Left ventricle myocardium inferior (tissue), 1 donor: ENCODE results near the gene FUS. TPM values are rescaled to one million over a fixed set of nuclear protein-coding genes. Genes with fewer than 3 reads are reported as not detected.
A peak's percentile ranks its signal among the peaks of the same experiment; 100 is the strongest.
"Not testable (repeated sequence)": the region's sequence is repeated elsewhere in the genome, so short reads cannot be mapped to it uniquely, and the experiment has no call there.

Source experiments
- DNase-seq: peaks from one replicate; pipeline ENCODE4 v3.0.0-alpha.2; 2020
- H3K27ac ChIP-seq: fragments of 200-600 bp; replicated peaks from 2 replicates; pipeline ENCODE4 v1.8.0; 2021
- H3K27me3 ChIP-seq: fragments of 200-600 bp; 2 replicates; pipeline ENCODE4 v1.8.0; 2021; ENCODE audit warnings: low read depth
- H3K36me3 ChIP-seq: fragments of 200-600 bp; 2 replicates; pipeline ENCODE4 v1.8.0; 2021
- H3K4me1 ChIP-seq: fragments of 200-600 bp; 2 replicates; pipeline ENCODE4 v1.8.0; 2021
- H3K4me3 ChIP-seq: fragments of 200-600 bp; 2 replicates; pipeline ENCODE4 v1.8.0; 2021; ENCODE audit warnings: mild to moderate bottlenecking, moderate library complexity
- H3K9me3 ChIP-seq: fragments of 200-600 bp; replicated peaks from 2 replicates; pipeline ENCODE4 v1.8.0; 2021
- intact Hi-C: fragments of 100-400 bp; cut with micrococcal nuclease; formaldehyde crosslinking; loops from one replicate; pipeline ENCODE4 v1.11.0; 2022
- total RNA-seq: library from RNA; stranded (reverse); fragmentation: NEBNext Ultra II Directional; extraction: Animal tissue kit (Norgen Biotek cat#: 25700); gene quantifications from one replicate; pipeline ENCODE4 v1.2.1, GENCODE V29; 2021
- TF ChIP-seq, protein P1 (sequence below): fragments of 200-600 bp; IDR thresholded peaks from 2 replicates; pipeline ENCODE4 v1.8.0; 2021; ENCODE audit warnings: antibody characterized with exemption, mild to moderate bottlenecking, borderline replicate concordance
- donor health status: DM: no; HTN: yes; CAD: no; lungs with severe emphysema.

Gene FUS
- total RNA-seq, 1 donor from 2014 or later = 96.9 TPM

GRCh38 chr16:31136287-31136662, 43.7 kb upstream of the FUS start:
- intact Hi-C loops = no loop called here
- peaks cover 21% of the 10 kb centered on the region for H3K36me3 ChIP-seq
- TF ChIP-seq, protein P1, sequence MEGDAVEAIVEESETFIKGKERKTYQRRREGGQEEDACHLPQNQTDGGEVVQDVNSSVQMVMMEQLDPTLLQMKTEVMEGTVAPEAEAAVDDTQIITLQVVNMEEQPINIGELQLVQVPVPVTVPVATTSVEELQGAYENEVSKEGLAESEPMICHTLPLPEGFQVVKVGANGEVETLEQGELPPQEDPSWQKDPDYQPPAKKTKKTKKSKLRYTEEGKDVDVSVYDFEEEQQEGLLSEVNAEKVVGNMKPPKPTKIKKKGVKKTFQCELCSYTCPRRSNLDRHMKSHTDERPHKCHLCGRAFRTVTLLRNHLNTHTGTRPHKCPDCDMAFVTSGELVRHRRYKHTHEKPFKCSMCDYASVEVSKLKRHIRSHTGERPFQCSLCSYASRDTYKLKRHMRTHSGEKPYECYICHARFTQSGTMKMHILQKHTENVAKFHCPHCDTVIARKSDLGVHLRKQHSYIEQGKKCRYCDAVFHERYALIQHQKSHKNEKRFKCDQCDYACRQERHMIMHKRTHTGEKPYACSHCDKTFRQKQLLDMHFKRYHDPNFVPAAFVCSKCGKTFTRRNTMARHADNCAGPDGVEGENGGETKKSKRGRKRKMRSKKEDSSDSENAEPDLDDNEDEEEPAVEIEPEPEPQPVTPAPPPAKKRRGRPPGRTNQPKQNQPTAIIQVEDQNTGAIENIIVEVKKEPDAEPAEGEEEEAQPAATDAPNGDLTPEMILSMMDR = no peak
- H3K9me3 ChIP-seq = no peaks in the 10 kb centered on the region
- no peak overlapping the region for H3K4me3 ChIP-seq
- no peaks in the 10 kb centered on the region for H3K27me3 ChIP-seq
- H3K4me1 ChIP-seq = peaks cover 46% of the 10 kb centered on the region
- no peak overlapping the region for H3K27ac ChIP-seq
- DNase-seq = no peak

GRCh38 chr16:31136822-31137499, 43.0 kb upstream of the FUS start:
- H3K9me3 ChIP-seq, H3K27me3 ChIP-seq, H3K27ac ChIP-seq, H3K4me3 ChIP-seq, intact Hi-C loops, DNase-seq: not testable (repeated sequence)
- Histone ChIP-seq H3K4me1 (peaks cover 53% of the 10 kb centered on the region), H3K36me3 (peaks cover 14% of the 10 kb centered on the region)

DNA sequence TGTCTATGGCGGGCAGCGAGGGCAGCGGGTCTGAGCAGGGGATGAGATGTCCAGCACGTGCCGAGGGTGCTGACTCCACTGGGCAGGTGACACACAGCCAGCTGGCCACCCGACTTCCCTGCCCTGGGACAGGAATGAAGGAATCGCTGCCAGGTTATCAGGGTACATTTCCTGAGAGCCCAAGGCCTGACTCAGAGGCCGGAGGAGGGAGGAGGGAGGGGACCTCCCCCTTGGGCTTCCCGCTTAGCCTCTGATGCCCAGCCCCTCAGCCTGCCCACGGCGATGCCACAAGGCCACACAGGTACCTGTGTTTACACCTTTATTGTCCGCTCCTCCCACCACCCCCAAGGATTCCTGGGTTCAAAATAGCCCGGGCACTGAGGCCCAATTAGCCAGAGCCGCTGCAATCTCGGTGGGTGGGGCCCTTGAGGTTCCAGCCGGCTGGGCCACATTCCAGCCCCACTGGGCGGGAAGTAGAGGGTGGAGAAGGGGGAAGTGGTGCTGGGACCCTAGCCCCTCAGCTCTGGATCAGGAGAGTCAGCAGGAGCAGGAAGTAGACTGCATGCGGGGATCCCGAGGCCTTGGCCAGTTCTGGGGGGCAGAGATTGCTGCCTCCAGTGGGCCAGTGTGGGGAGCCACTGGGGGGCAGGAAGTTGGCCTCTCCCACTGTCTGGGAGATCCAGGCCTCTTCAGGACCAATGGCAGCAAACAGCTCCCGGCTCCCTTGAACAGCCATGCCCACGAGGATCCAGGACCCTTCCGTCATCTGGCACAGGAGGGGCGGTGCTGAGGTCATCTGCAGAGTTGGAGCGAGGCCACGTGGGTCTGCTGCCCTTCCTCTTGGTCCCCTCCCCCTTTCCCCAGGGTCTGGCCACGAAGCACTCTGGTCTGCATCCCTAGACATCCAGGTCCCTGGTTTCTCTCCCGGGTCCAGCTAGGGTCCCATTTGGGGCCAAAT, 41.0 kb upstream of the FUS start:
- H3K4me1 ChIP-seq = peaks cover 54% of the 10 kb centered on the region
- peak; percentile 48 for DNase-seq
- no peaks in the 10 kb centered on the region for H3K27me3 ChIP-seq
- peak overlapping the region; percentile 32 for H3K4me3 ChIP-seq
- TF ChIP-seq, protein P1 = no peak
- intact Hi-C loops = no loop called here
- H3K27ac ChIP-seq = peak overlapping the region; percentile 49
- no peaks in the 10 kb centered on the region for H3K9me3 ChIP-seq
- no peaks in the 10 kb centered on the region for H3K36me3 ChIP-seq

GRCh38 chr16:31141071-31141469, 38.9 kb upstream of the FUS start:
- H3K27me3 ChIP-seq, H3K9me3 ChIP-seq, DNase-seq, H3K36me3 ChIP-seq: not testable (repeated sequence)
- intact Hi-C loops = loop anchor here (10.0 kb wide), 1 partner anchor 156 kb away; the partner anchor contains the start of gene HSD3B7
- Histone ChIP-seq H3K4me3 (peak overlapping the region; percentile 60), H3K4me1 (peaks cover 39% of the 10 kb centered on the region), H3K27ac (peak overlapping the region; percentile 88)

DNA sequence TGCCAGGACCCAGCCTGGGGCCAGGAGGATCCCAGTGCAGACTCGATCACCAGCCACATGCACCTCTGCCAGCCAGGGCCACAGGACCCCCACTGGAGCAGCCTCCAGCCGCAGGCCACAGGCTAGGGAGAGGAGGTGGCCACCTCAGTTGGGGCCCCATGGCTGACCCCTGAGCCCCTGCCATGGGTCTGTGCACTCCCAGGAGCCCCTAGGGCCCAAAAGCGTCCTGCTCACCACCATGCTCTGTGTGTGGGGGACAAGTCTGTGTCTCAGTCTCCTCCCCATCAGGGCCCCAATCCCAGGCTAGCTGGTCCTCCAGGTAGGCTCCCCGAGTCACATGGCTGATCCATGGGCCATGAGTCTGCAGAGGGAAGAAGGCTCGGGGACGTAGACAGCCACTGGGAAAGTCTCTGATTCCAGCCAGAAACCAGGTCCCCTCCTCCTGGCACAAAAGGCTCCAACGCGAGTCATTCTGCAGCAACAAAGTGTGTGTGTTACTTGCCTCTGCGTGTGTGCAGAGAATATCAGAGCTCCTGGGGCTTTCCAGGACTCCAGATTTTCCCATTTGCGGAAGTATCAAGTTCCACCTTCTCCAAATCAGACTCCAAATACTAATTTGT, 38.3 kb upstream of the FUS start:
- Histone ChIP-seq H3K4me3 (peak overlapping the region; percentile 60), H3K4me1 (peaks cover 39% of the 10 kb centered on the region), H3K9me3 (no peaks in the 10 kb centered on the region), H3K27me3 (peaks cover under 1% of the 10 kb centered on the region), H3K27ac (peak overlapping the region; percentile 88), H3K36me3 (no peaks in the 10 kb centered on the region)
- DNase-seq = no peak
- intact Hi-C loops = loop anchor here (10.0 kb wide), 1 partner anchor 157 kb away; the partner anchor contains the start of gene HSD3B7
- TF ChIP-seq, protein P1 = no peak
